Activated naive CD4-positive, alpha-beta T cell (primary cell): Measurements from ENCODE around the gene SLC25A13.
"Not testable (repeated sequence)": the region's sequence is repeated elsewhere in the genome, so short reads cannot be mapped to it uniquely, and the experiment has no call there.

Experiments used
- DNase-seq, 4 experiments: peaks; one replicate each; lab custom pipeline; 2025; lab: John Stamatoyannopoulos, UW

The SLC25A13 gene

GRCh38 chr7:96297876-96298275 is 24.0 kb downstream of the SLC25A13 start:
- DNase-seq = no peak

DNA sequence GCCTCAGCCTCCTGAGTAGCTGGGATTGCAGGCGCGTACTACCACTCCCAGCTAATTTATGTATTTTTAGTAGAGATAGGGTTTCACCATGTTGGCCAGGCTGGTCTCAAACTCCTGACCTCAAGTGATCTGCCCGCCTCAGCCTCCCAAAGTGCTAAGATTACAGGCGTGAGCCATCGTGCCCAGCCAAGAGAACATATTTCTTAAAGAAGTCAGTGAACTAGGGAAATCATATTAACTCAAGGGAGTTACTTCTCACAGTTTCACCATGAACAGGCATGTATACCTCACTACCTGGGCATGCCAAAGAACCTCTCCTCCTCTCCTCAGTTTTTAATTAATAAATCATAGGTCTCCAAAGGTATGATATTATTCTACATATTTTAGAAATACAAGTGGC is 24.5 kb downstream of the SLC25A13 start:
- DNase-seq = not testable (repeated sequence)

GRCh38 chr7:96293911-96294310 is 28.0 kb downstream of the SLC25A13 start:
- DNase-seq = not testable (repeated sequence)

- DNase-seq = no peak
Measured at GRCh38 chr7:96287559-96287958, 34.3 kb downstream of the SLC25A13 start.

DNA sequence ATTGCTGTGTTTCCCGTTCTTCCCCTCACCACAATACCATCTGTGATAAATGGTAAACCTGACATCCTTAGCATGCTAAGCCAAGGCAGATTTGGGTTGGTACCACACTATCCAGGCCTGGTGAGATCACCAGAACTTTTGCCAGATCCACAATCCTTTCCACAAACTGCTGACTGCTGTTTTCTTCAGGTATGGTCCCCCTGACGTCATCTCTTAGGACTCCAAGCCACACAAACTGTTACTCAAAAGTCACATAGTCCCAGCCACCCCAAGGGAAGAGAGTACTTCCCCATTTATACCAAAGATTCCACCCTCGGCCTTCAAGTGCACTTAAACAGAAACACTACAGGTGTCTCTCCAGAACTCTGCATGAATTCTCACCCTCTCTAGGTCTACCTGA is 34.8 kb downstream of the SLC25A13 start:
- DNase-seq = no peak

- DNase-seq = no peak
Measured at GRCh38 chr7:96285579-96285978, 36.3 kb downstream of the SLC25A13 start.

DNA sequence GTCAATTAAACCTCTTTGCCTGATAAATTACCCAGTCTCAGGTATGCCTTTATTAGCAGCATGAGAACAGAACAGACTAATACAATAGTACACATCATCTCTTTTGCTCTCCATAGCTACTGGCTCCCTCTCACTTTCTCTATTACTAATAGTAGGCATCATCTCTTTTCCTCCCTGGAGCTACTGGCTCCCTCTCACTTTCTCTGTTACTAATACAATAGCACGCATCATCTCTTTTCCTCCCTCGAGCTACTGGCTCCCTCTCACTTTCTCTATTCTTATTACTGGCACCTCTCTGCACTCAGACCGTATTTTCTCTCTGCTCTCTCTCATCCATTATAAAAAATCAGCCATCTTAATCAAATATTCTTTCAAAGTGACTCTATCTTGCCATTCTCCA is 37.1 kb downstream of the SLC25A13 start:
- no peak for DNase-seq

DNA sequence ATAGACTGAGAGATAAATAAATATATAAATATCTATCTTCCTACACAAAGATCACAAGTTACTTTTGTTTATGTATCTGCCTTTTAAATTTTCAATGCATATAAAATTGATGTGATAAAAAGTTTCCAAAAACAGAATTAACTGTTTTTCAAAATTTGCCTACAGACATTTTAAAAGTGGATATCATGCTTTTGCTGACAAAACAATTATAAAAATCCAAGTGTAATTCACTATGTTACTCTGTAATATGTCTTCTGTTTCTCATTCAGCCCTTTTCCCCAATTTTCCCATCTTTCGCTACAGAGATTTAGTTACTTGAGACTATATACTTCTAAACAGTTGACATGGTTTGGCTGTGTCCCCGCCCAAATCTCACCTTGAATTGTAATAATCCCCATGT is 37.7 kb downstream of the SLC25A13 start:
- no peak for DNase-seq

DNA sequence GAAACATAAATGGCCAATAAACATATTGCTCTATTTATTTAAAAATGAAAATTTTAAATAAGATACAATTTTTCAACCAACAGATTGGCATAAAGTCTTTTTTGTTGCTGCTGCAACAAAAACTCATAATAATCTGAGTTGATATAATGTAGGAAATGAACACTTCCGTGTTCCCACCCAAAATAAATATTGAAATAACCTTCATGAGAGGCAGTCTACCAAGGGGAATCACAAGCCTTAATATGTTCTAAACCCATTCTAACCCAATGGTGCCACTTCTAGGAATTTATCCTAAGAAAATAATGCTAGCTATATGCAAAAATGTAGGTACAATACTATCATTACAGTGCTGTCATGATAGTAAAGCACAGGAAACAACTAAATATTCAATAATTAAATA is 39.1 kb downstream of the SLC25A13 start:
- no peak for DNase-seq

DNA sequence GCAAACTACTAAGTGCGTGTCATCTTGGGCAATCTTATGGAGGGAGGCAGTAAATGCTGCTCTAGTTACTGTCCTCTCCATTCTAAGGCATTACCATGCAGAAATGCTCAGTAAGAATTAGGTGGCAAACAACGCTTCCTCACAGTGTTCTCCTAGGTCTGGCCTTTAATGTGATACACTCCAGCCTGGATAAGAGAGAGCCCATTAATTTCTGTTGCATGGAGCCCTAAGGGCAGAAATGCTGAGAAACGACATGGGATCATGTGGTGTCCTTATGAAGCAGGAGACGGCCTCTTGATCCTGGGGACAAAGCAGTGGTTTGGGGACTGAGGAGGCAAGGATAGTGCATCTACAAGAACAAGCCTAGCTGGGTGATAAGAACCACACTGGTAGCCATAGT is 44.0 kb downstream of the SLC25A13 start:
- no peak for DNase-seq

- DNase-seq = no peak
Measured at GRCh38 chr7:96276019-96276418, 45.9 kb downstream of the SLC25A13 start.

DNA sequence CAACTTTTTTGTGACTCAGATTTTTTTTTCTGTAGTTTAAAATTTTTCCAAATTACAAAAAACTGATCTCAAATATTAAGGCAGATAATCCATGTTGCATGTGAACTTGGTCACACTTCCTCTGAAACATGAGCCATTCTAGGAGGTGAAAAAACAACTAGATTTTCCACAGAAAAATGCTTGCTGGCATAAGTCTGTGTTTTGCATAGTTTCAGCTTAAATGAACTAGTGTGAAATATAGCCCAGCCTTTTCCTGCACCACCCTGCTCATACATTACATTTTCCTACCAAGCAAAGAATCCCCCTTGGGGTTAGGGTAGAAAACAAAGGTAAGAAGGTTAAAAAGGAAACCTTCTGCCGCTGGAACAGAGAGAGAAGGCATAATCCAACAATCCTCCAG is 48.2 kb downstream of the SLC25A13 start:
- no peak for DNase-seq

DNA sequence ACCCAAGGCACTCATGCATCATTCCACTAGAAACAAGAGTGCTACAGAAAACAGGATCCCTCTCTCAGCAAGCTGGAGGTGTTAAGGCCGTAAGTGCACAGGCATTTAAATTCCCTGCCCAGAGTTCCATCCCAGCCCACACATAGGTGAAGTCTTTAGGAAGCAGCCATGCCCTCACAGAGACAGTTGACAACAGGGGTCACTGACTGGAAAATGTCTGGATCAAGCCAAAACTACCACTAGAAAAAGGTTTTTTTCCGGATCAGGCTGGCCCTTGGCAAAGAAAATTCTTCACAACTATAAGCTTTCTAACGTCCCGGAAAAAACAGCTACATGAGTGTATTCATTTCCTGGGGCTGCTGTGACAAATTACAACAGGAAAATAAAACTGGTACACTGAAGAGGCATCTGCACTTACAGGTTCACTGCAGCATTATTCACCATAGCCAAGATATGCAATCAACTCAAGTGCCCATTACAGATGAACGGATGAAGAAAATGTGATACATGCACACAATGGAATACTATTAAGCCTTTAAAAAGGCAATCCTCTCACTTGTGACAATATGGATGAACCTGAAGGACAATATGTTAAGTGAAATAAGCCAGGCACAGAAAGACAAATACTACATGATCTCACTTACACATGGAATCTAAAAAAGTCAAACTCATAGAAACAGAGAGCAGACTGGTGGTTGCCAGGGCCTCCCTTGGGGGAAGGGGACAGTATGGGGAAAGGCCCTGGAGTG is 52.5 kb downstream of the SLC25A13 start:
- DNase-seq = no peak

- no peak for DNase-seq
Measured at GRCh38 chr7:96266580-96266979, 55.3 kb downstream of the SLC25A13 start.

DNA sequence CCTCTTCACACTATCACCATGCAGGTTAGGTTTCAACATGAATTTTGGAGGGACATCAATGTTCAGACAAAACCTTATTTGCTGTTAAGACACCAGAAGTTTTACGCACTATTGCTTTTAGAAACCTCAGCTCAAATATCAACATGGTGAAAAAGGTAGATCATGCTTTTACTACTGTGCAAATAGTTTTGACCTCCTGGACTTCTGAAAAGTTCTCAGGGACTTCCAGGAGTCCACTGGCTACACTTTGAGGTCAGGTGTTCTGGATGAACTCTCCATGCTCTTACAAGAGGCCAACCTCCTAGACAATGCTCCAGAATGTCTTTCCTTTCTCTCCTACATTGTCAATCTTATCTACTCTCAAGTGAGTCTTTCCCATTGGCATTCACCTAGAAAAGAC is 55.9 kb downstream of the SLC25A13 start:
- DNase-seq = no peak

DNA sequence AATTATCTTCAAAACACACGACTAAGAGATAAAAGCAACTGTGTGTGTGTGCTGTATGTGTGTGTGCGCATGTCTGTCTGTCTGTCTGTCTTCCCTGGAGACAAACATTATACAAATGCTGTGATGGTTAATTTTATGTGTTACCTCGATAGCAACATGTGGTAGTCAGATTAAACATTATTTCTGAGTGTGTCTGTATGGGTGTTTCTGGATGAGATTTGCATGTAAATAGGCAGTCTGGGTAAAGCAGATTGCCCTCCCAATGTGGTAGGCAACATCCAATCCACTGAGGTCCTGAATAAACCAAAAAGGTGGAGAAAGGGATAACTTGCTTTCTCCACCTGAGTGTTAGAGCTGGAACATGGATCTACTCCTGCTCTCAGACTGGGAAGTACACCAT is 67.9 kb downstream of the SLC25A13 start:
- no peak for DNase-seq

- no peak for DNase-seq
Measured at GRCh38 chr7:96253441-96253840, 68.5 kb downstream of the SLC25A13 start.

- no peak for DNase-seq
Measured at GRCh38 chr7:96250776-96251361, 71.0 kb downstream of the SLC25A13 start.

DNA sequence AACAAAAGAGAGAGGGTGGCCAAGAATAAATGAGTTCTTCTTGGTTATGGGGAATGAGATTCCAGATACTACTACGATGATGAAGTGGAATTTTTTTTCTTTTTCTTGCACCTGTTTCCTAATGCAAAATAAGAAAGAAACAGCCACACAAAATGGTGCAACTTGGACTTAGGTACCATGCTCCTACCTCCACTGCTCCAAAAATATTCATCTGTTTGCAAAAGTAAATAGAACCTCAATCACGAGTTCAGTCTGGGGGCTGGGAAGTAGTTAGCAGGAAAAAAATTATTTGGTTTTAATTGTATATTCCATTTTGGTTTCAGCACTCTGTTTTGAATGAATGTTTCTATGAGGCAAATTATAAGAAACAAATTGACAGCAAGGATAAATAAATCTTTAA is 73.5 kb downstream of the SLC25A13 start:
- DNase-seq = no peak

DNA sequence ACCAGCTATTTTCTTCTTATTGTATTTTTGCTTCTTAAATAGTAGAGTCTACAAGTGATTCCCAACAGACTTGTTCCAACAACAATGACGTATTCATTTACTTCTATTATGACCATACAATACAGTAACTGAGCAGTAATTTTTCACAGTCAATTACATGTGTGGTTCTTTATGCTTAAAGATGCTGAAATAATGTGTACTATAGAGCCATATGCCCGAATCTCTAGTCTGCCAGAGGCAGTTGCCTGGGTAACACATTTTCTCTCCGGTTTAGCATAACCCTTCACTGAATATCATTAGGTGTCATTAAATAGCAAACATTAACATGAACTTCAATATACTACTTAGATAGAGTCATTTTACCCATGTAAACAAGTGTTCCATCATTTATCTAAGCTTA is 75.0 kb downstream of the SLC25A13 start:
- DNase-seq = no peak

DNA sequence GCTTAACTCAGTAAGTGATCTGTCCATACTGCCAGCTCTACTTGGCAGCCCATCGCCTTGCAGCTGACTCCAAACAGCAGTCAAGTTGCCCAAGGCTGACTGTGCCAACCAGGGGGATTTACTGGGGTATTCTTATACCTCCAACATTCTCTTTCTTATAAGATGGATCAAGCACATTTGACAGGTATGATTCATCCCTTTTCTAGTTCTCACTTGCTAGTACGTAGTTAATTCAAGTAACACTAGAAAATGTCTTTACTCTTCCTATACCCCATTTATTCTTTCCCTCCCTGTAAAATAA is 77.0 kb downstream of the SLC25A13 start:
- DNase-seq = no peak

- DNase-seq = no peak
Measured at GRCh38 chr7:96244244-96244991, 77.5 kb downstream of the SLC25A13 start.

DNA sequence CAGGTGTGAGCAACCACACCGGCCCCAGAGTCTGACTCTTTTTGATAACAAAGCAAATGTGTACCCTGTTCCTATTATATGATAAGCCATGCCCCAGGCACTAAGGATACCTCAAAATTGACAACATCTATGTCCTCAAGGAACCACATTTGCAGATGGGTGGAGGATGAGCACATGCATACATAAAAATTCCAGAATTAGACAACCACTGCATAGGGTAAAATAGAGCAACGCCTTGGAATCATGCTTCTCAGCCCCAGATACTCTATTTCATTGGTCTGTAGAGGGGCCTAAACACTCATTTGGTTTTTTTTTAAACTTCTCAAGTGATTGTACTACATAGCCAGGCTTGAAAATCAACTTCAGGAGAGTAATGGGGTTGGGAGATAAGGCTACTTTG is 78.7 kb downstream of the SLC25A13 start:
- no peak for DNase-seq

GRCh38 chr7:96241855-96242254 is 80.0 kb downstream of the SLC25A13 start:
- no peak for DNase-seq
